H9 (cell line): Measurements from ENCODE around the gene LRRFIP1. TPM values are rescaled to one million over a fixed set of nuclear protein-coding genes. Genes with fewer than 3 reads are reported as not detected.

Experiments
- DNase-seq: peaks from one replicate; pipeline ENCODE4 v3.0.0-alpha.2; 2017
- H2AFZ ChIP-seq: one replicate; pipeline ENCODE4 v1.6.1; 2013; ENCODE audit warnings: mild to moderate bottlenecking, low read length, control low read depth, moderate library complexity
- H2AK5ac ChIP-seq: 2 replicates; pipeline ENCODE4 v1.6.1; 2013; ENCODE audit warnings: low read length, control low read depth, mixed read lengths; ENCODE audit not compliant: insufficient read length
- H2BK120ac ChIP-seq: one replicate; pipeline ENCODE4 v1.6.1; 2013; ENCODE audit warnings: low read depth, mild to moderate bottlenecking, low read length, control low read depth, inconsistent platforms; ENCODE audit not compliant: poor library complexity, severe bottlenecking
- H2BK12ac ChIP-seq: 2 replicates; pipeline ENCODE4 v1.6.1; 2013; ENCODE audit warnings: low read length, control low read depth, mixed read lengths, low read depth; ENCODE audit not compliant: insufficient read length
- H2BK15ac ChIP-seq: 2 replicates; pipeline ENCODE4 v1.6.1; 2013; ENCODE audit warnings: low read depth, low read length, control low read depth
- H2BK20ac ChIP-seq: one replicate; pipeline ENCODE4 v1.6.1; 2013; ENCODE audit warnings: low read depth, mild to moderate bottlenecking, low read length, control low read depth, inconsistent platforms; ENCODE audit not compliant: poor library complexity, severe bottlenecking
- H2BK5ac ChIP-seq: 2 replicates; pipeline ENCODE4 v1.6.1; 2013; ENCODE audit warnings: low read length, control low read depth, mixed read lengths; ENCODE audit not compliant: insufficient read length
- H3K14ac ChIP-seq: 2 replicates; pipeline ENCODE4 v1.6.1; 2013; ENCODE audit warnings: low read length, control low read depth; ENCODE audit not compliant: insufficient read depth
- H3K18ac ChIP-seq: 2 replicates; pipeline ENCODE4 v1.6.1; 2013; ENCODE audit warnings: low read depth, mild to moderate bottlenecking, mixed read lengths, low read length, control low read depth; ENCODE audit not compliant: insufficient read length
- H3K23ac ChIP-seq: 2 replicates; pipeline ENCODE4 v1.6.1; 2013; ENCODE audit warnings: low read length, control low read depth, mixed read lengths, low read depth; ENCODE audit not compliant: insufficient read length
- H3K23me2 ChIP-seq: 2 replicates; pipeline ENCODE4 v1.6.1; 2013; ENCODE audit warnings: low read depth, mild to moderate bottlenecking, mixed read lengths, low read length, control low read depth; ENCODE audit not compliant: insufficient read length, poor library complexity, severe bottlenecking
- H3K27ac ChIP-seq: 2 replicates; pipeline ENCODE4 v1.5.1; 2013; ENCODE audit warnings: low read length, control low read depth, mixed read lengths, low read depth; ENCODE audit not compliant: insufficient read length
- H3K27me3 ChIP-seq: 2 replicates; pipeline ENCODE4 v1.6.1; 2013; ENCODE audit warnings: low read length, control low read depth, inconsistent platforms; ENCODE audit not compliant: insufficient read depth
- H3K4ac ChIP-seq: 2 replicates; pipeline ENCODE4 v1.6.1; 2013; ENCODE audit warnings: low read depth, mild to moderate bottlenecking, control low read depth, inconsistent platforms, low read length, moderate library complexity
- H3K4me1 ChIP-seq: 2 replicates; pipeline ENCODE4 v1.6.1; 2013; ENCODE audit warnings: low read length, control low read depth, inconsistent platforms; ENCODE audit not compliant: insufficient read depth
- H3K4me2 ChIP-seq: 2 replicates; pipeline ENCODE4 v1.6.1; 2013; ENCODE audit warnings: low read length, control low read depth, mixed read lengths; ENCODE audit not compliant: insufficient read length, insufficient read depth
- H3K56ac ChIP-seq: 2 replicates; pipeline ENCODE4 v1.6.1; 2013; ENCODE audit warnings: low read depth, mild to moderate bottlenecking, mixed read lengths, low read length, control low read depth; ENCODE audit not compliant: insufficient read length
- H3K79me1 ChIP-seq: 2 replicates; pipeline ENCODE4 v1.6.1; 2013; ENCODE audit warnings: low read depth, mild to moderate bottlenecking, moderate library complexity, low read length, control low read depth, inconsistent platforms; ENCODE audit not compliant: insufficient read depth, poor library complexity, severe bottlenecking
- H3K79me2 ChIP-seq: 2 replicates; pipeline ENCODE4 v1.6.1; 2013; ENCODE audit warnings: low read length, control low read depth, inconsistent platforms; ENCODE audit not compliant: insufficient read depth
- H3K9ac ChIP-seq: 2 replicates; pipeline ENCODE4 v1.6.1; 2013; ENCODE audit warnings: low read length, control low read depth, mixed read lengths; ENCODE audit not compliant: insufficient read length; ENCODE audit errors: extremely low read depth
- H3K9me3 ChIP-seq: one replicate; pipeline ENCODE4 v1.6.1; 2013; ENCODE audit warnings: low read depth, low read length, inconsistent platforms; ENCODE audit not compliant: control insufficient read depth
- H3T11ph ChIP-seq: one replicate; pipeline ENCODE4 v1.6.1; 2013; ENCODE audit warnings: mild to moderate bottlenecking, low read length, control low read depth, inconsistent platforms
- H4K20me1 ChIP-seq: one replicate; pipeline ENCODE4 v1.6.1; 2013; ENCODE audit not compliant: control insufficient read depth, insufficient read length, insufficient read depth
- H4K5ac ChIP-seq: 2 replicates; pipeline ENCODE4 v1.6.1; 2013; ENCODE audit warnings: low read depth, mild to moderate bottlenecking, mixed read lengths, low read length, control low read depth; ENCODE audit not compliant: insufficient read length
- H4K8ac ChIP-seq: replicated peaks from 2 replicates; pipeline ENCODE4 v1.6.1; 2013; ENCODE audit warnings: low read length, control low read depth, mixed read lengths, low read depth; ENCODE audit not compliant: insufficient read length
- H4K91ac ChIP-seq: 2 replicates; pipeline ENCODE4 v1.6.1; 2013; ENCODE audit warnings: low read depth, mild to moderate bottlenecking, moderate library complexity, mixed read lengths, low read length, control low read depth; ENCODE audit not compliant: insufficient read length
- H3K27ac Mint-ChIP-seq, 3 experiments: 2 replicates in 2 of 3; 3 replicates in 1 of 3; pipeline ENCODE4 v1.8.0; 2020 to 2021; ENCODE audit warnings: mixed read lengths in 3 of 3, mild to moderate bottlenecking in 1 of 3, moderate library complexity in 1 of 3
- H3K27me3 Mint-ChIP-seq: 2 replicates; pipeline ENCODE4 v1.8.0; 2021; ENCODE audit warnings: low read depth, mild to moderate bottlenecking, moderate library complexity, mixed read lengths
- H3K36me3 Mint-ChIP-seq, 3 experiments: 2 replicates in 2 of 3; 3 replicates in 1 of 3; pipeline ENCODE4 v1.8.0; 2020 to 2021; ENCODE audit warnings: low read depth in 3 of 3, mixed read lengths in 3 of 3; ENCODE audit not compliant: insufficient read depth in 1 of 3
- H3K4me1 Mint-ChIP-seq, 2 experiments: 2 replicates each; pipeline ENCODE4 v1.8.0; 2020; ENCODE audit warnings: mixed read lengths in 2 of 2
- H3K4me3 Mint-ChIP-seq, 2 experiments: 2 replicates in 1 of 2; 3 replicates in 1 of 2; pipeline ENCODE4 v1.8.0; 2020 to 2021; ENCODE audit warnings: mild to moderate bottlenecking in 2 of 2, mixed read lengths in 2 of 2, moderate library complexity in 1 of 2
- H3K9me3 Mint-ChIP-seq, 2 experiments: 2 replicates in 1 of 2; 3 replicates in 1 of 2; pipeline ENCODE4 v1.8.0; 2020; ENCODE audit warnings: mild to moderate bottlenecking in 2 of 2, mixed read lengths in 2 of 2, moderate library complexity in 1 of 2
- WGBS: extraction: QIAGEN DNeasy Blood & Tissue Kit; methylation state at CpG from one replicate; pipeline ENCODE4 v1.1.7; 2013; ENCODE audit warnings: missing lambda C conversion rate, low lambda C conversion rate, mixed read lengths; ENCODE audit not compliant: insufficient read length; ENCODE audit errors: extremely low coverage; 5-methylcytosine and 5-hydroxymethylcytosine counted together
- long read RNA-seq: library from polyadenylated mRNA; unstranded; transcript quantifications from one replicate; pipeline ENCODE4 v2.0.0, GENCODE V29; 2020
- total RNA-seq: library from RNA; stranded (reverse); gene quantifications from 2 replicates; pipeline ENCODE4 v1.2.1, GENCODE V29; 2021
- TF ChIP-seq, protein P1 (sequence below): fragments of 200-600 bp; sonication (generic); conservative IDR thresholded peaks from 3 replicates; pipeline ENCODE4 v1.8.0; 2021; ENCODE audit warnings: antibody characterized with exemption, mild to moderate bottlenecking

The LRRFIP1 gene, protein sequence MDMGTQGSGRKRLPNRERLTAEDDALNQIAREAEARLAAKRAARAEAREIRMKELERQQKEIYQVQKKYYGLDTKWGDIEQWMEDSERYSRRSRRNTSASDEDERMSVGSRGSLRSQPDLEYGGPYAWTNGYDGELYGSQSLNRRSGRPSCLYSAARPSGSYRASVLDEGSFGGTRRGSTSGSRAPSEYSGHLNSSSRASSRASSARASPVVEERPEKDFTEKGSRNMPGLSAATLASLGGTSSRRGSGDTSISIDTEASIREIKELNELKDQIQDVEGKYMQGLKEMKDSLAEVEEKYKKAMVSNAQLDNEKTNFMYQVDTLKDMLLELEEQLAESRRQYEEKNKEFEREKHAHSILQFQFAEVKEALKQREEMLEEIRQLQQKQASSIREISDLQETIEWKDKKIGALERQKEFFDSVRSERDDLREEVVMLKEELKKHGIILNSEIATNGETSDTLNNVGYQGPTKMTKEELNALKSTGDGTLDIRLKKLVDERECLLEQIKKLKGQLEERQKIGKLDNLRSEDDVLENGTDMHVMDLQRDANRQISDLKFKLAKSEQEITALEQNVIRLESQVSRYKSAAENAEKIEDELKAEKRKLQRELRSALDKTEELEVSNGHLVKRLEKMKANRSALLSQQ
- total RNA-seq: 37.1 and 38.5 TPM in 2 replicates
- long read RNA-seq, partial matches to known transcripts: 12 of 57 reads
- long read RNA-seq, other reads (novel, unspliced or antisense): 42 of 57 reads

DNA sequence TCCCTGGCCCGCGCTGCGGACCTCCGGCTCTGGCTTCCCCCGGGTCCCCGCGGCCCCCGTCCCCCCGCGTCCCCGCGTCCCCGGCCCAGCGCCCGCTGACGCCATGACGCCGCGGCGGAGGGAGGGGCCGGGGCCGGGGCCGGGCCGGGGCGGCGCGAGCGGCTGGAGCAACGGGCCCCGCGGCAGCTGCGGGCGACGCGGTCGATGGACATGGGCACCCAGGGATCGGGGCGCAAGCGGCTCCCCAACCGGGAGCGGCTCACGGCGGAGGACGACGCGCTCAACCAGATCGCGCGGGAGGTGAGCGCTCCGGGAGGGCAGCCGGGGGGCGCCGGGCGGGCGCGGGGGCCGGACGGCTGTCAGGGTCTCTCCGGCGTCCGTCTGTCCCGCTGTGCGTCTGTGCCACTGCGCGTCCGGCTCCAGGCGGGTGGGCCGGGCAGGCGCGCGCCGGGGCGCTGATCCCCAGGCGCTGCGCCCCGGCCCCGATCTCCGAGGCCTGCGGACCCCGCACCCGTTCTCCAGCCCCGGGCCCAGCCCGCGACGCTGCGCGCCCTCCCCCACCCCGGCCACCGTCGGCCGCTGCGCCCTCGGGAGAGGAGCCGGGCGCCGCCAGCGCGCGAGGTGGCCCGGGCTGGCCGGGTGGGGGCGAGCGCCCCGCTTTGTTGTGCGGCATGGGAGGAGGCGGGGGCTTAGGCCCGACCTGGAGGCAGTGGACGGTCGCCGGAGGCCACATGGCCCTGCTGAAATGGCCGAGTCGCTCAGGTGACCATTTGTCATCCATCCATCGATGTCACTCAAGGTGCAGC lies at the start of gene LRRFIP1:
Gene LRRFIP1 (plus strand): TSS at position 147 of the 806 bp plus-strand sequence. CDS start 58 bp downstream, at position 205.
- H3K4me1 Mint-ChIP-seq: peaks cover 22 to 30% of the 10 kb centered on the region in 2 experiments
- H3K4me3 Mint-ChIP-seq: peak within 1 kb of the TSS; percentile 80 to 91
- H3K4me2 ChIP-seq: peak within 1 kb of the TSS; percentile 66
- H3K27ac Mint-ChIP-seq: peak within 1 kb of the TSS in 1 of 3 experiments; percentile 51; a peak in 2 of 7 replicates
- H4K20me1 ChIP-seq: no peaks in the 10 kb centered on the region
- peaks cover 3% of the 10 kb centered on the region for H3K23me2 ChIP-seq
- no peak within 1 kb of the TSS for H4K91ac ChIP-seq
- no peak within 1 kb of the TSS for H2BK12ac ChIP-seq
- H3K36me3 Mint-ChIP-seq: peaks cover 3 to 6% (median 5%) of the 10 kb centered on the region in 3 experiments; a peak in 6 of 7 replicates
- no peak within 1 kb of the TSS for H4K5ac ChIP-seq
- no peak within 1 kb of the TSS for H2AFZ ChIP-seq
- no peak within 1 kb of the TSS for H3T11ph ChIP-seq
- H3K4me1 ChIP-seq: peaks cover 4% of the 10 kb centered on the region; the same call in 1 of the 2 replicates
- H3K79me2 ChIP-seq: peaks cover 2% of the 10 kb centered on the region; the same call in 1 of the 2 replicates
- WGBS: no CpG with 5 or more reads among the region's 114 CpGs
- no peak within 1 kb of the TSS for H4K8ac ChIP-seq
- H2BK15ac ChIP-seq: no peak within 1 kb of the TSS
- DNase-seq: peak; percentile 40
- H2BK20ac ChIP-seq: no peak within 1 kb of the TSS
- H3K27me3 Mint-ChIP-seq: peaks cover 42% of the 10 kb centered on the region
- H3K27ac ChIP-seq: no peak within 1 kb of the TSS
- H3K9me3 Mint-ChIP-seq: peaks cover 0 to 3% of the 10 kb centered on the region in 2 experiments; a peak in 1 of 5 replicates
- no peaks in the 10 kb centered on the region for H3K79me1 ChIP-seq
- H3K9ac ChIP-seq: no peak within 1 kb of the TSS
- H3K23ac ChIP-seq: no peak within 1 kb of the TSS
- H3K9me3 ChIP-seq: no peaks in the 10 kb centered on the region
- no peak within 1 kb of the TSS for H2BK5ac ChIP-seq
- TF ChIP-seq, protein P1, sequence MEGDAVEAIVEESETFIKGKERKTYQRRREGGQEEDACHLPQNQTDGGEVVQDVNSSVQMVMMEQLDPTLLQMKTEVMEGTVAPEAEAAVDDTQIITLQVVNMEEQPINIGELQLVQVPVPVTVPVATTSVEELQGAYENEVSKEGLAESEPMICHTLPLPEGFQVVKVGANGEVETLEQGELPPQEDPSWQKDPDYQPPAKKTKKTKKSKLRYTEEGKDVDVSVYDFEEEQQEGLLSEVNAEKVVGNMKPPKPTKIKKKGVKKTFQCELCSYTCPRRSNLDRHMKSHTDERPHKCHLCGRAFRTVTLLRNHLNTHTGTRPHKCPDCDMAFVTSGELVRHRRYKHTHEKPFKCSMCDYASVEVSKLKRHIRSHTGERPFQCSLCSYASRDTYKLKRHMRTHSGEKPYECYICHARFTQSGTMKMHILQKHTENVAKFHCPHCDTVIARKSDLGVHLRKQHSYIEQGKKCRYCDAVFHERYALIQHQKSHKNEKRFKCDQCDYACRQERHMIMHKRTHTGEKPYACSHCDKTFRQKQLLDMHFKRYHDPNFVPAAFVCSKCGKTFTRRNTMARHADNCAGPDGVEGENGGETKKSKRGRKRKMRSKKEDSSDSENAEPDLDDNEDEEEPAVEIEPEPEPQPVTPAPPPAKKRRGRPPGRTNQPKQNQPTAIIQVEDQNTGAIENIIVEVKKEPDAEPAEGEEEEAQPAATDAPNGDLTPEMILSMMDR: no peak
- no peak within 1 kb of the TSS for H2AK5ac ChIP-seq
- H3K14ac ChIP-seq: peak within 1 kb of the TSS; percentile 74
- no peak within 1 kb of the TSS for H3K56ac ChIP-seq
- no peak within 1 kb of the TSS for H3K18ac ChIP-seq
- no peak within 1 kb of the TSS for H3K4ac ChIP-seq
- H3K27me3 ChIP-seq: peaks cover 3% of the 10 kb centered on the region; the same call in 1 of the 2 replicates
- no peak within 1 kb of the TSS for H2BK120ac ChIP-seq
